A673 (cell line): ENCODE results near the gene PTK6.

Experiments
- CTCF ChIP-seq: fragments of 300-800, 200-600 bp; sonication (generic); conservative IDR thresholded peaks from 2 replicates; pipeline ENCODE4 v1.5.1; 2017; ENCODE audit warnings: low read depth, mild to moderate bottlenecking, antibody characterized with exemption, low read length, moderate library complexity, mixed read lengths
- EZH2 ChIP-seq: fragments of 200-600 bp; sonication (generic); IDR thresholded peaks from 2 replicates; pipeline ENCODE4 v1.6.1; 2017; ENCODE audit warnings: borderline replicate concordance, low read depth, mild to moderate bottlenecking, mixed read lengths, antibody characterized with exemption, low read length; ENCODE audit not compliant: poor library complexity, severe bottlenecking

- no peak for TF ChIP-seq CTCF
- TF ChIP-seq EZH2, result no peak
Measured at GRCh38 chr20:63533871-63534393, 3.2 kb downstream of the PTK6 start.
